ENCODE measurements around the gene IZUMO2. TPM values are rescaled to one million over a fixed set of nuclear protein-coding genes. Genes with fewer than 3 reads are reported as not detected.

Gene IZUMO2
- total RNA-seq, 2 donors from 2014 or later, result not detected

GRCh38 chr19:50176775-50177174, 13.7 kb upstream of the IZUMO2 start:
- H3K4me1 ChIP-seq (ENCODE audit: control insufficient read depth in 1 of 2, low read depth in 2 of 2), result no peaks in the 10 kb centered on the region
- H3K27me3 ChIP-seq (replicated peaks; ENCODE audit: insufficient read depth), result no peaks in the 10 kb centered on the region

DNA sequence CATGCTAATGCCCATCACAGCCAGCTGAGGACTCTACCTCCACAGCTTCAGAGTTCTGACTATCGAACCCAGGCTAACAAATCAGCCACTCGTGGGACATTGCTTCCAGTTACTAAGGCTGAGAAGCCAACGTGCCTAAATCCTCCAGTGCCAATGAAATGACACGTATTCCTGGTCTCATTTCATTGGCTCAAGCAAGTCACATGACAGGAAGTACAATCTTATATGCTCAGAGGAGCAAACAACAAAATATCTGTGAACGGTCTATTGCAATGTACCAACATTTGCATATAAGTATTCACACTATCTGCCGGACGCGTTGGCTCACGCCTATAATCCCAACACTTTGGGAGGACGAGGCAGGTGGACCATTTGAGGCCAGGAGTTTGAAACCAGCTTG, 12.8 kb upstream of the IZUMO2 start:
- no peaks in the 10 kb centered on the region for H3K36me3 ChIP-seq
- no peaks in the 10 kb centered on the region for H3K4me1 ChIP-seq (ENCODE audit: control insufficient read depth in 1 of 2, low read depth in 2 of 2)
- H3K9me3 ChIP-seq, result no peaks in the 10 kb centered on the region
- H3K27me3 ChIP-seq (replicated peaks; ENCODE audit: insufficient read depth), result no peaks in the 10 kb centered on the region
- H3K27ac ChIP-seq, result no peak overlapping the region
- TF ChIP-seq CTCF (IDR thresholded peaks at IDR 0.05), result no peak
- no peak overlapping the region for H3K4me3 ChIP-seq
- DNase-seq (ENCODE audit: low spot score) (no peak), ATAC-seq (ENCODE audit: insufficient number of reproducible peaks, low FRiP score, low read depth) (no peak)

More at GRCh38 chr19:50176775-50177174, 13.7 kb upstream of the IZUMO2 start:
- no peaks in the 10 kb centered on the region for H3K9me3 ChIP-seq
- DNase-seq (ENCODE audit: low spot score) (no peak), ATAC-seq (ENCODE audit: insufficient number of reproducible peaks, low FRiP score, low read depth) (no peak)
- H3K27ac ChIP-seq, result no peak overlapping the region
- TF ChIP-seq CTCF (IDR thresholded peaks at IDR 0.05), result no peak
- no peaks in the 10 kb centered on the region for H3K36me3 ChIP-seq
- H3K4me3 ChIP-seq, result no peak overlapping the region

DNA sequence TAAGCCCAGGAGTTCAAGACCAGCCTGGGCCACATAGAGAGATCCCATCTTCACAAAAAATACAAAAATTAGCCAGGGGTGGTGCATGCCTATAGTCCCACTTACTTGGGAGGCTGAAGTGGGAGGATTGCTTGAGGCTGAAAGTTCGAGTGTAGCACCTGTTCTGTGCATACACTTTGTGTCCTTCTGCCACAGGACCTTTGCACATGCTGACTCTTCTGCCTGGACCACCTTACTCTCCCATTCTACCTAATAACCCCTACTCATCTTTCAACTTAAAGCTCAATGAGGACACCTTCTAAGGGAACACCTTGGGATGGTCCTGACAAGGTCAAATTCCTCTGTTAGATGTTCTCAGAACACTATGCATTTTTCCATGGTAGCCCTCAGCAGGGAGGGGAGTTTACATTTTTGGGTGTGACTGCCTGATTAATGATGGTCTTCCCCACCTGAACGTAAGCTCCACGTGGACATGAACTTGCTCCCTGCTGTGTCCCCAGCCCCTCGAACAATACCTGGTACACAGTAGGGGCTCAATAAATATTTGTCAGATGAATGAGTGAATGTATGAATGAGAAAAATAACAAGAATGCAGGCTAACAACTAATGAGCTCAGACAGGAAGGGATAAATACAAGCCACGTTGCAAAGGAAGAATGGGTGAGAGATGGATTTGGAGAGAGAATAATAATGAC, 11.2 kb upstream of the IZUMO2 start:
- no peak for TF ChIP-seq CTCF (IDR thresholded peaks at IDR 0.05)
- Histone ChIP-seq H3K27me3 (replicated peaks; ENCODE audit: insufficient read depth) (no peaks in the 10 kb centered on the region), H3K4me3 (no peak overlapping the region), H3K36me3 (no peaks in the 10 kb centered on the region), H3K4me1 (ENCODE audit: control insufficient read depth in 1 of 2, low read depth in 2 of 2) (no peaks in the 10 kb centered on the region), H3K9me3 (no peaks in the 10 kb centered on the region), H3K27ac (no peak overlapping the region)
- no peak for DNase-seq (ENCODE audit: low spot score)
- ATAC-seq (ENCODE audit: insufficient number of reproducible peaks, low FRiP score, low read depth), result no peak

GRCh38 chr19:50173127-50173526, 10.0 kb upstream of the IZUMO2 start:
- DNase-seq (ENCODE audit: low spot score), result no peak
- no peaks in the 10 kb centered on the region for H3K4me1 ChIP-seq (ENCODE audit: control insufficient read depth in 1 of 2, low read depth in 2 of 2)
- no peak for TF ChIP-seq CTCF (IDR thresholded peaks at IDR 0.05)
- H3K36me3 ChIP-seq, result no peaks in the 10 kb centered on the region
- no peaks in the 10 kb centered on the region for H3K9me3 ChIP-seq
- H3K27me3 ChIP-seq (replicated peaks; ENCODE audit: insufficient read depth), result no peaks in the 10 kb centered on the region
- H3K27ac ChIP-seq, result no peak overlapping the region
- no peak overlapping the region for H3K4me3 ChIP-seq
- no peak for ATAC-seq (ENCODE audit: insufficient number of reproducible peaks, low FRiP score, low read depth)

GRCh38 chr19:50172726-50173125, 9.6 kb upstream of the IZUMO2 start:
- no peaks in the 10 kb centered on the region for H3K9me3 ChIP-seq
- H3K27ac ChIP-seq, result no peak overlapping the region
- H3K36me3 ChIP-seq, result no peaks in the 10 kb centered on the region
- ATAC-seq (ENCODE audit: insufficient number of reproducible peaks, low FRiP score, low read depth) (no peak), DNase-seq (ENCODE audit: low spot score) (no peak)
- TF ChIP-seq CTCF (IDR thresholded peaks at IDR 0.05), result no peak
- no peak overlapping the region for H3K4me3 ChIP-seq
- H3K27me3 ChIP-seq (replicated peaks; ENCODE audit: insufficient read depth), result no peaks in the 10 kb centered on the region
- H3K4me1 ChIP-seq (ENCODE audit: control insufficient read depth in 1 of 2, low read depth in 2 of 2), result no peaks in the 10 kb centered on the region

Measured in thoracic aorta (tissue), 2 donors.